GM19397 (cell line): ENCODE data around the gene BBIP1.

Experiments
- ATAC-seq: cut with Tn5 transposase; IDR thresholded peaks from one replicate; pipeline ENCODE4 v1.9.1; 2021; ENCODE audit warnings: mild to moderate bottlenecking, moderate library complexity; ENCODE audit not compliant: unreplicated experiment

Gene BBIP1

DNA sequence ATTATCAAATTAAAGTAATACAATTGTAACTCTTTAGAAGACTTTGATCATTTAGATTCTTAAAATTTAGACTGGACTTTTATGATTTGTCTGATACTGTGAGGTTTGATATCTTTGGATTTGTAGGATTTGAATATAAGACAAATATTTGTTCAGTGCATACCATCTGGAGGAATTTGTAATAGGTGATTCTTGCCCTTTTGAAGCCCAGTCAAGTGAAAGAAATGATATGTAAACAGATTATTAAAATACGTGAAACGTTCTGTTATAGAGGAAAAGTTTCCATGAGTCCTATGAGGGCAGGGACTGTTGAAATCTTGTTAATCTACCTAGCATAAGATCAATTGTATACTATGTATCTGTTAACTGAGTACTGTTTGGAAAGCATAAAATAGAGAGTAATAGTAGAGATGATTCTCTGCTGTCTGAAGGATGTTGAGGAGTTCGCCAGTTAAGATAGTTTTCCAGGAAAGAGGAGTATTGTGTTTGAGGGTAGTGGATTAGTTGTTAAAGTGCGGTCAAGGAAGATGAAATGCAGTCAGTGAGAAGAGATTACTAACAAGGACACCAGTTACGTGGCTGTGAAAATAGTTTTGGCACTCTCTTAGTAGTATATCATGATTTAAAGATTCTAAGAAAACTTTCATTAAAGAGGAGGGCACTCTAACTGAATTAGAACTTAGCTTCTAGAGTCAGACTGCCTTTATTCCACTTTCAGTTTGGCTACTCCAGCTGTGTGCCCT is 32.9 kb downstream of the BBIP1 start:
- no peak for ATAC-seq

DNA sequence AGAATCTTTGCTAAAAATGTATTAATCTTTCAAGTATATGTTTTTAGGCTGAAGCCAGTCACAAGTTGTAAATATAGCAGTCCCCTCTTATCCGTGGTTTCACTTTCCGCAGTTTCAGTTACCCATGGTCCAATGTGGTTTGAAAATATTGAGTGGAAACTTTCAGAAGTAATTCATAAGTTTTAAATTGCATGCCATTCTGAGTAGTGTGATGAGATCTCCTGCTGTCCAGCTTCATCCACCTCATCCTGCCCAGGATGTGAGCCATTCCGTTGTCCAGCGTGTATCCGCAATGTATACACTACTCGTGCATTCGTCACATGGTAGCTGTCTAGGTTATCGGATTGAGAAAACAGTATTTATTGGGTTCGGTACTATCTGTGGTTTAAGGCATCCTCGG is 35.1 kb downstream of the BBIP1 start:
- no peak for ATAC-seq

DNA sequence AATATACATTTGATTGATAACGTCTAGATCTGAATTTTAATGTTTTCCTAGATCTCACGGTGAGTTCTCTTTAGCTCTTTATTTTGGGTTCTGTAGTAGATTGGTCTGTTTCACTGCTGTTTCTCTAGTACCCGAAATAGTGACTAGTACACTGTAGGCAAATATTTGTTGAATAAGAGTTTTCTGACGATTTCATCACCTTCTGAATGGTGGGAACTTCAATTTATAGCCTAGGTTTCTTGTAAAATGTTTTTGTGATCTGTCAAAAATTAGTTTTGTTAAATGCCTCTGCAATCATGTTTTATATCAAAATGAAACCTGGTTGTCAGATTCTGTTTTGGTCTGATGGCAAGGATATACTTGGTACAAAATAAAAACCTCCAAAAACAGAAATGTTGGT is 37.1 kb downstream of the BBIP1 start:
- ATAC-seq: no peak

DNA sequence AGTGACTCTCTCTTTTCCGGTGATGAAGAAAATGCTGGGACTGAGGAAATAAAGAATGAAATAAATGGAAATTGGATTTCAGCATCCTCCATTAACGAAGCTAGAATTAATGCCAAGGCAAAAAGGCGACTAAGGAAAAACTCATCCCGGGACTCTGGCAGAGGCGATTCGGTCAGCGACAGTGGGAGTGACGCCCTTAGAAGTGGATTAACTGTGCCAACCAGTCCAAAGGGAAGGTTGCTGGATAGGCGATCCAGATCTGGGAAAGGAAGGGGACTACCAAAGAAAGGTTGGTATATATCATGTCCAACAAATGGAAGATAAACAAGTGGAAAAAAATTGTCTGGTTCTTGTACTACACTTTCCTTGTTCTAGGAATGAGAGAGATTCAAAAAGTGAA is 37.7 kb downstream of the BBIP1 start:
- no peak for ATAC-seq

DNA sequence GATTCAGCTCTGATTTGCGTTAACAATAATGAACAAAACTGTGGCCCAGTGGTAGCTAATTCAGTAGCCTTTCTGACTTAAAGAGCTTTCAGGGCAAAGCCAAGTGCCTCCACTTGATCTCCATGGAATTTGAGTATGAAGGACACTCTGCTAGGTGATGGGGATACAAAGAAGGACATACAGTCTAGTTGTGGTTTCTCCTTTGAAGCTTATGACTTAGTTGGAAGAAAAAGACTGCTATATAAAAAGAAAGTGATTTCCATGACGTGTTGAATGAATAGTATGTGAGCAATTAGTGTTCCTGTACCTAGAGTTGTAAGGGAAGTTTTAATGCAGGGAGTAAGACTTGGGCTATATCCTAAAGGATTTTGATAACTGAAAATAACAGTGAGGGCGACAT is 39.0 kb downstream of the BBIP1 start:
- ATAC-seq: no peak

DNA sequence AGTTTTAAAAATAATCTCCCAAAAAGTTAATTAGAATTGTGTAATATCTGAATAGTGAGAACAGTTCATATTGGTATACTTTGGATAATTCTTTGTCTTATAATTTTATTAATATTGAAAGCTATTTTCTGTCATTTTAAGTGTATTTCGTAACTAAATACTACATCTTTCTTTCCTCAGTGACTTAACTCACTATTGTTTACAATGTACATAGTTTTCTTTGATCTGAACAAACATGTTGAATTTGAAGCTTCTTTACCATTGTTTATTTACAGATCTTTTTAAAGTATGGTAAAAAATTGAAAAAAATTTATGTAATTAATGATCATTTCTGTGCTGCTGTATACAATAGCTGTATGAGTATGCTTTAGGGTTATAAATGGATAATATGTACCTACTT is 42.2 kb downstream of the BBIP1 start:
- no peak for ATAC-seq

DNA sequence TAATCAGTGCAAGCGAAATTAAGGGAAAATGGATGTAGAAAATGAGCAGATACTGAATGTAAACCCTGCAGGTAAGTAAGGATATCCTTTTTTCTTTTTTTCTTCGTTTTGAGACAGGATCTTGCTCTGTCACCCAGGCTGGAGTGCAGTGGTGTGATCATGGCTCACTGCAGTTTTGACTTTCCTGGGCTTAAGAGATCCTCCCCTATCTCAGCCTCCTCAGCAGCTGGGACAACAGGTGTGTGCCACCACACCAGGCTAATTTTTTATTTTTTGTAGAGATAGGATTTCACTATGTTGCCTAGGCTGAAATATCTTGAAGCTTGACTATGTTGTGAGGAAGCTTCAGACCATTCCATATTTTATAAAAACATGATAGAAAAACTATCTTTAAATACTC is 43.0 kb downstream of the BBIP1 start:
- ATAC-seq: no peak

DNA sequence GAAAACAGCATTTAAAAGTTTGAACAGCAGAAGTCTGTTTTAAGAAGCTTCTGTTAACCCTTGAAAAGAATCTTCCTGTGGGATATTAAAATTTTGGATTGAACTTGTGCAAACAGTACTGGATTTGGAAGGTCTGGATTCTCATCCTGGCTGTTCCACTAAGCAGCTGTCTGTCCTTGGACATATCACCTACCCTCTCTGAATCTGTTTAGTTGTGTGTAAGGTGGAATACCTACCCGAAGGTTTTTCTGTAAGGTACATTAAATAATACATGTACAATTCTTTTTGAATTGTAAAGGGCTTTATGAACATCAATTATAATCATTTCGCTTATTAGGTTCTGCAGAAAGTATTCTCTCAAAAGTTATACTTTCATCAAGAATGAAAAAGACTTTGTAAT is 45.0 kb downstream of the BBIP1 start:
- ATAC-seq: no peak

DNA sequence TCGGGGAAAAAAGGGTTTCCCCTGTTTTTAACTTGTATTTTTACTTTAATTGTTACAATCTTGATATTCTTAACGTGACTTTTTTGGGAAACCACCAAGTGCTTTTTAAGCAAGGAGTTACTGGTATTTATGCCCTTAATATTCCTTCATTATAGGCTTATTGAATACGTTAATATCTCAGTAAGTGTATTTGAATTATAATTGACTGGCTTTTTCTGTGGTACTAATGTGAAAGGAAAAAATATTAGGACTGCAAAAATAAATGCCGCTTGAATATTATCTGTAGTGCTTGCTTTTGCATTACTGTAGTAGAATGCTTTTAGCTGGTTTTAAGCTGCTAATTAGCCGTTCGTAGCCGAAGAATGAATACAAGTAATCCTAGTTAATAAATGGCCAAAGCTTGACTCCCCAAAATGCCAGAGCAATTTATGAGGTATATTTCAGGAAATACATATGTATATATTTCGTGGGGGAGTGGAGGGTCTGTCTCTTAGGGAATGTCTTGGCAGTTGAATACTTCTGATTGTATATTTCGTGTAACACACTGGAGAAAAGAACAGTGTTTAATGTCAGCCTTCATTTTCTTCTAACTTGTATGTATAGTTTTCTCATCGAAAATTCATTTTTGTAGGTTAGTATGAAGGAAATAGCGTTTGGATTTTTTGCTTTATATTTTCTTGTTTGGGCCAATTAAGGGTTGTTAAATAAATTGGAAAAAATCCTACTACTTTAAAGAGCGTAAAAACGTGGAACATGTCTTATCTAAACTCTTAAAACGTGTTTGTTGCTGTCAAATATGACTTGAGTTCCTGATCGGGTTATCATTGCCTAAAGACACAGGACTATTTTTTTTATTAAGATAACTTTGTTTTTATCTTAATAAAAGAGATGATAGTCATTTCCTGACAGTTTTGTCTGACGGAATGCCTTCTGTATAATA is 45.7 kb downstream of the BBIP1 start:
- ATAC-seq: no peak

DNA sequence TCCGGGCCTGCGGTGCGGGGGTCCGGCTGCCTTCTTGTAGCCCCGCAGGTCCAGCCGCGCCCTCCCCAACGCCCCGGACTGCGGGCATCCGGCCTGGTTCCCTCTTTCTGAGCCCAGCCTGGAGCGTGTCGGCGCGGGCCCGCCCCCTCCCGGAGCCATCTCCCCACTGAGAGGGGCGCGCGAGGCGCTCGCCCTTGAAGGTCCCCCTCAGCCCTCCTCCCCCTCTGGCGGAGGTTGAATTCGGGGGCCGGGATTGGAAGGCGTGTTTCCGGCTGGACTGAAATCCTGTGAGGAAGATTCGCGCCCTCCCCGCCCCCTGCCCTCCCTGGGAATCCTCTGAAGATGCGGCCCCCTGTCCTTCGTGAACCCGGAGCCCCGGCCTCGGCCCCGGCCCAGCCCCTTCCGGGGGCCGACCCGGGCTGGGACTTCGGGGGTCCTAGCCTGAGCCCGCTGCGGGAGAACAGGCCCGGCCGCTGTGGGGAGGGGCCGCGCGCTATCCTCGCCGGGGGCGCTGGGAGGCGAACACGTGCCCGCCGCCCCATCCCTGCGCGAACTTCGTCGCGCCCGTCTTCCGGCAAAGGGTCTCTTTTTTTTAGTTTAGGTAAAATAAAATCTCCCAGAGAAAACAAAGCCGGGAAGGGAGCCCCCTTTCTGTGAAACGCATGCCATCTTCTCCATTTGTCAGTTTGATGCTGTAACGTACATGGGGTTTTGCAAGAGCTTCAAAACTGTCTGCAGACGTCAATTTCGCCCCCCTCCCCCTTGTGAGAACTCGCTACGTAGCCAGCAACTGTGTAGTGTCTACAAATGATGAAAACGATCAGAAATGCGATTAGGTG is 46.6 kb downstream of the BBIP1 start:
- peak; percentile 46 for ATAC-seq

DNA sequence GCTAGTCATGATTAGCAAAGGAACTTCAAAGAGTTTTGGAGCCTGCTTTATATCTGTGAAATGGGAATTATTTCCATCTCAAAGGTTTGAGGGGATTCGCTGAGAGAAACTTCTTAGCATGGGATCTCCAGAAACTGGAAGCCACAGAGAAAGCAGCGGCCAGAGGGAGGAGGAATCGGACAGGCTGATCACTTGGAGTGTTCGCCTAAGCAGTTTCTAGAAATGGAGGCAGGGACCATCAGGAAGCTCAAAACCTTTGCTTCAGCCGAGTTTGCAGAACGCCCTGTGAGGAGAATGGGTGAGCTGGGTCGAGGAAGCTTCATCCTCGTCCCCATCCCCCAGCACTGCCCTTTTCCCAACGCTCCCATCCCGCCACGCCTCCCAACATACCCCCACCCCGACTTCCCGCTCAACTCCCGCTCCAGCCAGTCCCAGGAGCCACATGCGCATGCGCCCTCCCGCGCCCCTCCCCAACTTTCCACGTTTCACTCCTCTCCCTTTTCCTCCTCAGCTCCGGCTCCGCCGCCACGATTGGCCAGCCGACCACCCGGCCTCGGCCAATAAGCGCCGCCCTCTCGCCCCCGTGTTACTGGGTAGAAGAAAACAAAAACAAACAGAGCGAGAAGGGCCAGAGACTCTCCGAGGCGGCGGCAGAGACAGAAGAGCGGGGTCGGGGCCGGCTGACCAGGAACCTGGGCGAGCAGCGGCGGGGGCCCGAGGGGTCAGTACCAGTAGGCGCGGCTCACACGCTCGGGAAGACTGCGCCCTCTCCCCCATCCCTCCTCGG is 47.5 kb downstream of the BBIP1 start, which contains the start of gene PDCD4:
PDCD4 (plus strand) TSS at position 631 of the 787 bp plus-strand sequence. CDS start 4,100 bp downstream, outside the sequence.
- ATAC-seq: peak; percentile 75

DNA sequence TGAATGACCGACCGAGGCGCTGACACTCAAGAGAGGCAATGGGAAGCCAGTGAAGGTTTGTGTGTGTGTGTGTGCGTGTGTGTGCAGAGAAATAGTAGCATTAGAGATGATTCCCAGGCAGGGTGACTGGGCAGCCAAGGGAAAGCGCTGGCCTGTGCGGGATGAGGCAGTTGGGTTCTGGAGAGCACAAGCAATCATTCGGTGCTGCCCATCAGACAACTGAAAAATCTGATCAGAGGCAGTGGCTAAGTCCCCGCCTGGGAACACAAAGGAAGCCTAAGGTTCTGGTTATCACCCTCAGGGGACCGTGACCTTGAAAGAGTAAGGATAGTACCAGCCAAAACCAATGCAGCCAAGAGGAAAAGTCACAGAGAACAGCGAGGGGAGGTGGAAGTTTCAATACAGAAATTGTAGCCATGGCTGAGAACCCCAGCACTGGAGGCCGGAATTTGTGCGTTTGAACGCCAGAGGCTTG is 48.1 kb downstream of the BBIP1 start:
- ATAC-seq: no peak

DNA sequence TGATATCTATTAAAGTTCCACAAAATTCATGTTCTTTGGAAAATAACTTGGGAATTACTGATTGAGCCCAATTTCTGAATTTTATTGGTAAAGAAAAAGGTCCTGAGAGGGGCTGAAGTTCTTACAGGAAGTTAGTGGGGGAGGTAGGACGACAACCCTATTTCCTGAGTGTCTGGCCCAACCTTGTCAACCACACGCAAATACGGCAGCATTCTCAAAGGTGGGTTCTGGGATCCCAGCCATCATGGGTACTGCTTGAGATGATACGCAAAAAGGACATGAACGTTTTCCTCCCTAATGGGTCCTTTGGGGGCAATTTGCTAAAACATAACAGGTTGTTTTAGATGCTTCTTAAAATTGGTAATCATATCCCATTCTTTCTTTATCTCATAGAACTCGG is 50.0 kb downstream of the BBIP1 start:
- no peak for ATAC-seq

DNA sequence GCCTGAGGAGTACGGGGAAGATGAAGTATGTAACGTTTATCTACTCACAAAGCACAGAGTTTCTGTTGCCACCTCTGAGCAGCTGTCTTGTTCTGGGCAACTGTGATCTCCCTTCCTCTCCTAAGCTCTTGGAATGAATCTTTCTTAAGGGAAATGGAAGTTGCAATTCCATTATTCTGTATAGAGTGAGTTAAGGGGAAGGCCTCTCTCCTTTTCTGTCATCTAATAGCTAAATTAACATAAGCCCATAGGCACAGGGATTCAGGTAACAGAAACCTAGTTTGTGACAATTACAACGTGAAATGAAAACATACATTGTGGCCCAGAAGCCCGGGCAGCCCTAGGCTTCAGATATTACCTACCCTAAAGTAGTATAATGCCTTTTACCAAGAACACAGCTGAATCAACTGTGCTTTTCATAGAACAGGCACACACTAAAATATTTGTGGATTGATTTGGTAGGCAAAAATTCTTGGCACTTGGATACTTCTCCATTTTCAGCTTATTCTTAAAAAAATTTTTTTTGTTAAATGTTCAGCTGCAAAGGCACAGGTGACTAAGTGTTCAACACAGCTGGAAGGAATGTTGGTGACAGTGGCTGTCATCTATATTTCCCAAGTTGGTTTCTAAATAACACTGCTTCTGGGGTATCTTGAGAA is 51.0 kb downstream of the BBIP1 start:
- ATAC-seq: no peak

DNA sequence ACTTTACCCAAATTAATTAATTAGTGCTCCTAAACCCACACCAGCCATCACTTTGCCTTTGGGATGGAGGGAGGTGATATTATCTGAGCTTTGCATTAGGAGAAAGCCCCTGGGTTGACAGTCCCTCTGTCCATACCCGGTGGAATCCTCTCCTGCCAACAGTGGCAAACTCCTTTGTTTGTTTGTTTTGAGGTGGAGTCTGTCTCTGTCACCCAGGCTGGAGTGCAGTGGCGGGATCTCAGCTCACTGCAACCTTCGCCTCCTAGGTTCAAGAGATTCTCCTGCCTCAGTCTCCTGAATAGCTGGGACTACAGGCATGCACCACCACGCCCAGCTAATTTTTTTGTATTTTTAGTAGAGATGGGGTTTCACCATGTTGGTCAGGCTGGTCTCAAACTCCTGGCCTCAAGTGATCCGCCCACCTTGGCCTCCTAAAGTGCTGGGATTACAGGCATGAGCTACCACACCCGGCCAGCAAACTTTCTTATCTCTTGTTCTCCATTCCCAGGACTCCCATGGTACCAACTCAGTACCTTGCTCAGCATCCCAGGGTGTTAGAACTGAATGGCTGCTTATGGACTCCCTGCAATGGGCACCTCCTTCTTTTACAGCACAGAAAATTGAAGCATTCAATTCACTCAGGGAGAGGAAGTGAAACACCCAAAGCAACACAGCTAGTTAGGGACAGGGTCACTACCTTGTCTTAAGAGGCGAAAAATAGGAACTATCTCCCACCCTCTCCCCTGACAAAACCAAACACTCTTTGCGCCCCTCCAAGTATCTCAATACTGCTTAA is 51.8 kb downstream of the BBIP1 start:
- peak; percentile 29 for ATAC-seq

DNA sequence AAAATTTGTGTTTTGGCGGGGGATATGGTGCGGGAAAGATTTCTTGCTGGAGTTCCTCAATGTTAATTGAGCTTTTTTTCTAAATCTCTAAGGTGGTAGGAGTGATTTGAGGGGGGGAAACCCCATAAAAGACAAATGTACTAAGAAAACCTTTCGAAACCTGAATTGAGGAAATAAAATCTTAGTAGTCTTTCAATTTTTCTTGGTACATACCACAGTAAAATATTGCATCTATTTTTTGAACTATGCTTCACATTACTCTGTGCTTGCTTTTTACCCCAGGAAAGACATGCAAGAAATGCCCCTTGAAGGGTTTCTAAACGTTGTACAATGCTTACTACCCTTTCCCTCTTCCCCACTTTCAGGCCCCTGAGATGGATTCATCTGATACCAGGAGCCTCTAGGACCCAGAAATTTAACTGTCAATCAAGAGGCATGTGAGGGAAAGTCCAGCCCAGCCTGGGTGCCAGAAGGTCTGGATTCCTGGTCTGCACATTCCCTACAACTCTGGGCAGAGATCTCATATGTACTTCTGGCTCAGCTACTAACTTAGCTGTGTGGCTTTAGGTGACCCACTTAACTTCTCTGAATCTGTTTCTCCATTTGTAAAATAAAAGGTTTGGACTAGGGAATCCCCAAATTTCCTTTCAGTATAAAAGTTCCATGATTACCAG is 53.0 kb downstream of the BBIP1 start:
- no peak for ATAC-seq

DNA sequence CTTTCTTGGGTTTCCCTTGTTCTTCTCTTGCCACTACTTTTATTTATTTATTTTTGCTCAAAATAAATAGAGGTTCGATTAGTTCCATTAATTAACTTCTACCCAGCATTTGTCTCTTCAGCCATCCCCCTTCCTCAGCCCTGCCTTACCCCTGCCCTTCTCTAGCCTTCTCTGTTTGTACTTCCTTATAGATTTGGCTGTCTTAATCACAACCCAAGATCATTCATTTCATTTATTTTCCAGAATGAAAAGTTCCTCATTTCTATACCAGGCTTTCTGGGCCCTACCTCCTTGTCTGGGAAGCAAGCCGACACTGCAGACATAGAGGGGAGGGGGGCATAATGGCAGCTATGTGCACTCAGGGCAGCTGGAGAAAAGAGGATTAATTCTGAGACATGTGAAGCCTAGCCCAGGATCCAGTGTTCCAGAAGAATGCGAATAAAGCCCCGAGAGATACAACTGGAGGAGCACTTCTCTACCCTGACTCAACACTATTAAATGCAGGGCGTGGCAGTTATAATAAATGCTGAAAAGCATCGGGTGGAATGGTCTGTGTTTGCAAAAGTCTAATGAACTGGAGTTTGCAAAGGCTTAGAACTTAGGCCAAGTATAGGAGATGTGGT is 53.7 kb downstream of the BBIP1 start:
- ATAC-seq: no peak

DNA sequence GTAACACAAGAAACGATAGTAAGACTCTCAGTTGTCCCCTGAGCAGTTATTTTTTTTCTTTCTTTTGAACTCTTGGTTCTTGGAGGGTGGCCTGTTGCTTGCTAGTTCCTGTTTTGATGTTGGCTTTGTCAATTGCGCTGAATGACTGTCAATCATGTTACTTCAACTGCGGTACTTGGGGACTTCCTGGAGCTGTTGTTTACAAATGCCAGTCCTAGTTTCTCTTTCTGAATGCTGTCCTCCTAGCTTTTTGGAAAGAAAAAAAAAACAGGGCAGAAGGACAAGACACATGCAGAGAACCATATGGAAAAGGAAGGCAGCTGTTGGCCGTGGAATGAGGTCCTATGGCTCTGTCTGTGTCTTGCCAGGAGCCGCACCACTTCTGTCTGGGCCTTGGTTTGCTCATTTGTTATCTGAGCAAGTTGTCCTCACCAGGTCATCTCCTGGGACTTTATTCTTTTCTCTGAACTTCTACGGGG is 54.3 kb downstream of the BBIP1 start:
- peak; percentile 41 for ATAC-seq
